HCT116 (cell line): Measurements from ENCODE around the gene MORN1. TPM values are rescaled to one million over a fixed set of nuclear protein-coding genes. Genes with fewer than 3 reads are reported as not detected.

Source experiments
- ATAC-seq: fragments of 200-7000 bp; cut with Tn5 transposase; 2 replicates; pipeline ENCODE4 v1.9.1; 2020; ENCODE audit warnings: mild to moderate bottlenecking, moderate library complexity
- BruUV-seq: library from RNA; stranded (reverse); fragments of 400-500 nt; replicated peaks from 2 replicates; lab custom pipeline; 2021; lab: Mats Ljungman, UMichigan
- CTCF ChIA-PET: fragments of 300-600 bp; sonication (Branson Sonifier 250); formaldehyde crosslinking; loops from one replicate; lab custom pipeline; 2021; ENCODE audit warnings: antibody characterized with exemption; lab: Charles Lee
- POLR2A ChIA-PET: fragments of 300-600, 350-600 bp; sonication (Branson Sonifier 250); formaldehyde crosslinking; loops from one replicate; lab custom pipeline; 2021; ENCODE audit warnings: antibody characterized with exemption; lab: Charles Lee
- RAD21 ChIA-PET, 2 experiments: fragments of 300-600 bp; sonication (Branson Sonifier 250); formaldehyde crosslinking; loops; one replicate each; lab custom pipeline; 2023; ENCODE audit warnings: low total read pairs in 2 of 2; ENCODE audit not compliant: uncharacterized antibody in 2 of 2, unreplicated experiment in 2 of 2, low non-redundant PET in 1 of 2; lab: Charles Lee
- DNase-seq: peaks from one replicate; pipeline ENCODE4 v3.0.0-alpha.2; 2010; ENCODE audit warnings: low read depth, low spot score
- H2AFZ ChIP-seq: fragments of 200-600 bp; shearing (Covaris generic), sonication (generic); 2 replicates; pipeline ENCODE4 v1.6.1; 2017; ENCODE audit warnings: low read depth, mixed run types, mixed read lengths, antibody characterized with exemption, low read length; ENCODE audit not compliant: poor library complexity, severe bottlenecking
- H3K27ac ChIP-seq: 2 replicates; pipeline ENCODE4 v1.5.1; 2012; ENCODE audit warnings: low read depth, low read length
- H3K27me3 ChIP-seq: fragments of 200-600 bp; sonication (generic); 2 replicates; pipeline ENCODE4 v1.6.1; 2016; ENCODE audit warnings: mixed run types, low read length, mixed read lengths; ENCODE audit not compliant: insufficient read depth
- H3K36me3 ChIP-seq, 2 experiments: fragments of 200-500 bp in 1 of 2; fragments of 200-600 bp in 1 of 2; sonication (Bioruptor generic) in 1 of 2; sonication (generic) in 1 of 2; 2 replicates each; pipeline versions ENCODE4 v1.5.1 to v1.6.1; 2014 to 2016; ENCODE audit warnings: low read length in 2 of 2, inconsistent platforms in 1 of 2, mixed read lengths in 1 of 2, mixed run types in 1 of 2; ENCODE audit not compliant: insufficient read depth in 2 of 2, control insufficient read depth in 1 of 2
- H3K4me1 ChIP-seq, 2 experiments: fragments of 200-600 bp in 1 of 2; sonication (generic) in 1 of 2; 2 replicates each; pipeline versions ENCODE4 v1.5.1 to v1.6.1; 2012 to 2017; ENCODE audit warnings: low read length in 2 of 2, inconsistent platforms in 1 of 2, mild to moderate bottlenecking in 1 of 2, mixed read lengths in 1 of 2, mixed run types in 1 of 2, moderate library complexity in 1 of 2; ENCODE audit not compliant: insufficient read depth in 2 of 2, control insufficient read depth in 1 of 2
- H3K4me2 ChIP-seq: fragments of 200-600 bp; sonication (generic); 2 replicates; pipeline ENCODE4 v1.6.1; 2017; ENCODE audit warnings: mixed run types, low read length, mixed read lengths
- H3K4me3 ChIP-seq, 2 experiments: fragments of 200-600 bp in 1 of 2; sonication (generic) in 1 of 2; replicated peaks in 1 of 2; 2 replicates each; pipeline ENCODE4 v1.5.1; 2011 to 2016; ENCODE audit warnings: low read length in 2 of 2, control low read depth in 1 of 2, low read depth in 1 of 2, mild to moderate bottlenecking in 1 of 2, mixed read lengths in 1 of 2, mixed run types in 1 of 2
- H3K79me2 ChIP-seq: fragments of 200-600 bp; sonication (generic); 2 replicates; pipeline ENCODE4 v1.6.1; 2017; ENCODE audit warnings: mild to moderate bottlenecking, mixed run types, low read length, moderate library complexity, mixed read lengths; ENCODE audit not compliant: insufficient read depth
- H3K9ac ChIP-seq: fragments of 200-600 bp; sonication (generic); 2 replicates; pipeline ENCODE4 v1.6.1; 2016; ENCODE audit warnings: low read length, mixed read lengths
- H3K9me2 ChIP-seq: fragments of 200-600 bp; sonication (generic), shearing (Covaris generic); 2 replicates; pipeline ENCODE4 v1.6.1; 2017; ENCODE audit warnings: mixed run types, mild to moderate bottlenecking, moderate library complexity; ENCODE audit not compliant: insufficient read depth
- H3K9me3 ChIP-seq, 2 experiments: fragments of 200-500 bp in 1 of 2; fragments of 200-600 bp in 1 of 2; sonication (Bioruptor generic) in 1 of 2; sonication (generic) in 1 of 2; 2 replicates each; pipeline ENCODE4 v1.6.1; 2014 to 2017; ENCODE audit warnings: low read length in 2 of 2, mixed read lengths in 2 of 2, inconsistent platforms in 1 of 2, low read depth in 1 of 2, mild to moderate bottlenecking in 1 of 2, mixed run types in 1 of 2, moderate library complexity in 1 of 2; ENCODE audit not compliant: control insufficient read depth in 1 of 2, insufficient read depth in 1 of 2
- H4K20me1 ChIP-seq: fragments of 200-600 bp; sonication (generic), shearing (Covaris generic); 2 replicates; pipeline ENCODE4 v1.6.1; 2017; ENCODE audit warnings: mixed run types, mild to moderate bottlenecking, moderate library complexity; ENCODE audit not compliant: insufficient read depth
- CBX3 ChIP-seq: IDR thresholded peaks from 2 replicates; pipeline ENCODE4 v1.6.1; 2012; ENCODE audit warnings: low read depth
- EGR1 ChIP-seq: IDR thresholded peaks from 2 replicates; pipeline ENCODE4 v1.6.1; 2012; ENCODE audit warnings: low read depth
- EZH2phosphoT487 ChIP-seq: fragments of 200-600 bp; IDR thresholded peaks from 2 replicates; pipeline ENCODE4 v1.6.1; 2018; ENCODE audit warnings: antibody characterized with exemption, borderline replicate concordance
- MAX ChIP-seq: IDR thresholded peaks from 2 replicates; pipeline ENCODE4 v1.6.1; 2012
- REST ChIP-seq: IDR thresholded peaks from 2 replicates; pipeline ENCODE4 v1.6.1; 2012; ENCODE audit warnings: low read depth
- SP1 ChIP-seq: IDR thresholded peaks from 2 replicates; pipeline ENCODE4 v1.6.1; 2012; ENCODE audit warnings: low read depth
- TCF7L2 ChIP-seq: IDR thresholded peaks from 2 replicates; pipeline ENCODE4 v1.7.0; 2011; ENCODE audit warnings: borderline replicate concordance, inconsistent platforms; ENCODE audit not compliant: insufficient read depth, insufficient read length; ENCODE audit errors: extremely low read depth
- intact Hi-C: fragments of 100-400 bp; cut with micrococcal nuclease; formaldehyde crosslinking; loops from 2 replicates; pipeline ENCODE4 v1.10.0; 2022
- total RNA-seq: library from RNA; stranded (reverse); gene quantifications from one replicate; pipeline ENCODE4 v1.2.1, GENCODE V29; 2021; ENCODE audit not compliant: unreplicated experiment
- TF ChIP-seq, protein P1 (sequence below), 3 experiments: fragments of 200-600 bp in 1 of 3; sonication (generic) in 1 of 3; IDR thresholded peaks in 2 of 3; conservative IDR thresholded peaks in 1 of 3; 2 replicates each; pipeline ENCODE4 v1.5.1; 2012 to 2017; ENCODE audit warnings: low read depth in 2 of 3, low read length in 2 of 3, antibody characterized with exemption in 1 of 3, borderline replicate concordance in 1 of 3, control low read depth in 1 of 3, mild to moderate bottlenecking in 1 of 3, mixed read lengths in 1 of 3, mixed run types in 1 of 3, moderate library complexity in 1 of 3; ENCODE audit not compliant: insufficient read depth in 1 of 3

MORN1 gene
- total RNA-seq, 1 experiment from 2014 or later, result 21.4 TPM

- ATAC-seq (no peak), DNase-seq (no peak)
- Histone ChIP-seq H3K9me3 (no peaks in the 10 kb centered on the region), H3K36me3 (peaks cover 9 to 12% of the 10 kb centered on the region in 2 experiments; a peak in 3 of 4 replicates), H3K4me2 (no peak overlapping the region), H3K4me3 (no peak overlapping the region), H3K27ac (no peak overlapping the region), H3K4me1 (peaks cover 12 to 13% of the 10 kb centered on the region in 2 experiments), H3K79me2 (peaks cover 5% of the 10 kb centered on the region; the same call in 1 of the 2 replicates), H3K27me3 (no peaks in the 10 kb centered on the region), H4K20me1 (no peaks in the 10 kb centered on the region)
- POLR2A ChIA-PET, result no interaction called here
- CTCF ChIA-PET, result interaction anchor here (0.7 to 1.0 kb wide), 2 partner anchors 8 to 112 kb away, joined by 3 to 7 read pairs; partner anchors contain the start of gene FAAP20
- BruUV-seq, result no TSS peak
- intact Hi-C loops, result no loop called here
- TF ChIP-seq, protein P1, sequence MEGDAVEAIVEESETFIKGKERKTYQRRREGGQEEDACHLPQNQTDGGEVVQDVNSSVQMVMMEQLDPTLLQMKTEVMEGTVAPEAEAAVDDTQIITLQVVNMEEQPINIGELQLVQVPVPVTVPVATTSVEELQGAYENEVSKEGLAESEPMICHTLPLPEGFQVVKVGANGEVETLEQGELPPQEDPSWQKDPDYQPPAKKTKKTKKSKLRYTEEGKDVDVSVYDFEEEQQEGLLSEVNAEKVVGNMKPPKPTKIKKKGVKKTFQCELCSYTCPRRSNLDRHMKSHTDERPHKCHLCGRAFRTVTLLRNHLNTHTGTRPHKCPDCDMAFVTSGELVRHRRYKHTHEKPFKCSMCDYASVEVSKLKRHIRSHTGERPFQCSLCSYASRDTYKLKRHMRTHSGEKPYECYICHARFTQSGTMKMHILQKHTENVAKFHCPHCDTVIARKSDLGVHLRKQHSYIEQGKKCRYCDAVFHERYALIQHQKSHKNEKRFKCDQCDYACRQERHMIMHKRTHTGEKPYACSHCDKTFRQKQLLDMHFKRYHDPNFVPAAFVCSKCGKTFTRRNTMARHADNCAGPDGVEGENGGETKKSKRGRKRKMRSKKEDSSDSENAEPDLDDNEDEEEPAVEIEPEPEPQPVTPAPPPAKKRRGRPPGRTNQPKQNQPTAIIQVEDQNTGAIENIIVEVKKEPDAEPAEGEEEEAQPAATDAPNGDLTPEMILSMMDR (IDR thresholded peaks at IDR 0.05 in 2 of 3, conservative IDR thresholded peaks at IDR 0.05 in 1 of 3; ENCODE audit: borderline replicate concordance in 1 of 3, insufficient read depth in 1 of 3, low read depth in 2 of 3, low read length in 2 of 3), result no peak
- no peak for TF ChIP-seq SP1
- TF ChIP-seq MAX, result no peak
- no peak for TF ChIP-seq TCF7L2
- TF ChIP-seq EZH2phosphoT487, result no peak
- TF ChIP-seq CBX3, result no peak
- no peak for TF ChIP-seq REST
- no peak for TF ChIP-seq EGR1
- TF ChIP-seq, all 23 proteins: peak for 0
- Histone ChIP-seq H3K9ac (no peak overlapping the region), H3K9me2 (no peaks in the 10 kb centered on the region), H2AFZ (no peak overlapping the region)
- RAD21 ChIA-PET, result no interaction called here
Observed at GRCh38 chr1:2307064-2307605, 84.2 kb downstream of the MORN1 start.
